ENCODE data around the gene TRAK2. TPM values are rescaled to one million over a fixed set of nuclear protein-coding genes. Genes with fewer than 3 reads are reported as not detected.
"Not testable (repeated sequence)": the region's sequence is repeated elsewhere in the genome, so short reads cannot be mapped to it uniquely, and the experiment has no call there.

TRAK2 gene
- total RNA-seq, 1 donor from 2014 or later = 44.0 TPM

- no peak for DNase-seq
Observed at GRCh38 chr2:201448701-201449100, 2.6 kb downstream of the TRAK2 start.

DNA sequence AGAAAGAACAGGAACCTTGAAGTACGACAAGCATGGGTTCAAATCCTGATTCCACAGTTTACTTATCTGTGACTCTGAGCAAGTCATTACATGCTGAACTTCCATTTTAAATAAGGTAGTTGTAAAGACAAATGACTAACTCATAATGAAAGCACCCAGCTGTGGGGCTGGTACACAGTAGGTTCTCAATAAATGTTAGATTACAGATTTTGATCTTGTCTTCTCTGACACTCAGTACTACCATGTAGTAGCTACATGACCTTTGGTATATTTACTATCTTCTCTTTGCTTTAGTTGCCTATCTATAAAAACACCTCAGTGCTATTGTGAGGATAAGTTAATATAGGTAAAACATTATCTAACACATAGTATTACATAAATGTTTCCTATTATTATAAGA lies 3.2 kb downstream of the TRAK2 start:
- no peak for DNase-seq

DNA sequence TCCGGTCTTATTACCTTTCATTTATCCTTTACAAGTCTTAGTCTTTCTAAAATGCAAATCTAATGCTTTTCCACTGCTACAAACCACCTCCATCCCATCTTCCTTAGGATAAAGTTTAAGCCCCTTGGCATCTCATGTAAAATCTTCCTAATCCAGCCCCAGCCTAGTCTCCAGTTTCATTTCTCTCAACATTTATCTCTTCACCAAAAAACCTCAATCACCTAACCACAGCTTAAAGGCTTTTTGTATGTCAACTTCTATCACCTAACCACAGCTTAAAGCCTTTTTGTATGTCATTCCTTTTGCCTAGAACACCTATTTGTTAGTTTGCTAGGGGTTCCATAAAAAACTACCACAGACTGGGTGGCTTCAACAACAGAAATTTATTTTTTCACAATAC lies 4.2 kb downstream of the TRAK2 start:
- DNase-seq = no peak

DNA sequence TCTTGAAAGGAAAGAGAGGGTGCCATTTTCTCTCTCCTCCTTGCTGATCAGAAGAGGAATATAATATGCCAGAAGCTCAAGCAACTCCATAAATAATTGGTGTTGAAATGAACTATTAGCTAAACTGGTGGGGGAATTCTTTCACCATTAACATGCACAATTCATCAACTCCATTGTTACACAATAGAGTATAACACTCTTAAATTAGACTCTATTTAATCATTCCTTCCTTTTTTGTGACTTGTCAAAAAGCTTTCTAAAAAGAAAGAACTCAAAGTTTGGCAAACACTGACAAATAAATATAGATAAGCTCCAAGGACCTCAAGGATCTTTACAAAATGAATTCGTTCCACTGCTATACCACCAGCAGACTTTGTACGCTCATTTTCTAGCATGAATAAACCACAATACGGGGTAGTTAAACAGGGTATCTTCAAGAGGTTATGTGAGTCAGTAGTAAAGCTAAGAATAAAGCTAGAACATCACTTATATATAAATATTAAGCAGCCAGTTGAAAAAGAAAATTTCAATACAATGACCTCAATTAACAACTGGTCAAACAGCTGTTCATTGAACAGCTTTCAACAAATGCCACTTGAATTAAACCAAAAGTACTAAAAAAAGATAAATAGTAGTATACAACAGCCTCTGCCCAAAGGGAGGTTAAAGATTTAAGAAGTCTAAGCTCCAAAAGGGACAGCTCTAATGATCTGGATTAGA lies 6.4 kb downstream of the TRAK2 start:
- DNase-seq = no peak

GRCh38 chr2:201441409-201441808 lies 9.8 kb downstream of the TRAK2 start:
- DNase-seq = no peak

GRCh38 chr2:201440182-201440581 lies 11.1 kb downstream of the TRAK2 start:
- DNase-seq = peak; percentile 69

GRCh38 chr2:201439336-201439922 lies 11.8 kb downstream of the TRAK2 start:
- DNase-seq = not testable (repeated sequence)

DNA sequence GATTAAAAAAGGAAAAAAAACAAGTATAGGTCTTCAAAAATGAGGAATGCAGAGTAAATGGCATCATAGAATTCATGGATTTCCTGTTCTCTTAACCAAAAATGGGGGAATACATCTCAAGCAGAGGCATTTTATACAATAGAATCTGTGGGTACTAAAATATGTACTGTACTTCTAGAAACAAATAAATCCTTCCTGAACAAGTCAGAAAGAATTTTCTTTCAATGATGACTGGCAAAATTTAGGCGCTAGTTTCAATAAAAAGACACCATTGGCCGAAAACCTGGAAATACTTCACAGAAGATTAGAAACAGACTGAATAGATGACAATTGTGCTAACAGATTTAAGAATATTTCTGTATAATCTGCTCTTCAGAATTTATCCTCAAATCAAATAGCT lies 15.1 kb downstream of the TRAK2 start:
- no peak for DNase-seq

- DNase-seq = no peak
Observed at GRCh38 chr2:201433394-201433995, 17.8 kb downstream of the TRAK2 start.

GRCh38 chr2:201432621-201433393 lies 18.5 kb downstream of the TRAK2 start:
- peak; percentile 41 for DNase-seq

- peak; percentile 22 for DNase-seq
Observed at GRCh38 chr2:201432038-201432620, 19.1 kb downstream of the TRAK2 start.

DNA sequence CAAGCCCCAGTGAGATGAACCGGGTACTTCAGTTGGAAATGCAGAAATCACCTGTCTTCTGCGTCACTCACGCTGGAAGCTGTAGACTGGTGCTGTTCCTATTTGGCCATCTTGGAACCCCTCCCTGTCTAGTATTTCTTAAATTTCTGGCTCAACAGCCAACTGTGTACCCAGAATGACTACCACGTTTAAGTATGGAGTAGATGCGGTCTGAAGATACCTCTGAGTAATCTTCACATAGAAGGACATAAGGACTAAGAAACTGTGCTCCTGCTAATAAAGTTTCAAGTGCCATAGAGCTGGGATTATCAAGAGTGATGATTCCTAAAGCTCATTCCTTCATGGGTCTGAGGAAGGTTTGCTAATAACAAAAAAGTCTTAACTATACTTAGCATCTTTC lies 20.4 kb downstream of the TRAK2 start:
- DNase-seq = no peak

GRCh38 chr2:201430322-201430721 lies 20.9 kb downstream of the TRAK2 start:
- DNase-seq = not testable (repeated sequence)

DNA sequence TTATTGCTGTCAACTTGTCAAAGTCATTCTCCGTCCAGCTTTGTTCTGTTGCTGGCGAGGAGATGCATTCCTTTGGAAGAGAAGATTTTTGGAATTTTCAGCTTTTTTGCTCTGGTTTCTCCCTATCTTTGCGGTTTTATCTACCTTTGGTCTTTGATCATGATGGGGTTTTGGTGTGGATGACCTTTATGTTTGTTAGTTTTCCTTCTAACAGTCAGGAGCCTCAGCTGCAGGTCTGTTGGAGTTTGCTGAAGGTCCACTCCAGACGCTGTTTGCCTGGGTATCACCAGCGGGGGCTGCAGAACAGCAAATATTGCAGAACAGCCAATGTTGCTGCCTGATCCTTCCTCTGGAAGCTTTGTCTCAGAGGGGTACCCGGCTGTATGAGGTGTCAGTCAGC lies 21.4 kb downstream of the TRAK2 start:
- not testable (repeated sequence) for DNase-seq

DNA sequence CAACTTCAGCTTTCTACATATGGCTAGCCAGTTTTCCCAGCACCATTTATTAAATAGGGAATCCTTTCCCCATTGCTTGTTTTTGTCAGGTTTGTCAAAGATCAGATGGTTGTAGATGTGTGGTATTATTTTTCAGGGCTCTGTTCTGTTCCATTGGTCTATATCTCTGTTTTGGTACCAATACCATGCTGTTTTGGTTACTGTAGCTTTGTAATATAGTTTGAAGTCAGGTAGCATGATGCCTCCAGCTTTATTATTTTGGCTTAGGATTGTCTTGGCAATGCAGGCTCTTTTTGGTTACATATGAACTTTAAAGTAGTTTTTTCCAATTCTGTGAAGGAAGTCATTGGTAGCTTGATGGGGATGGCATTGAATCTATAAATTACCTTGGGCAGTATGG lies 22.9 kb downstream of the TRAK2 start:
- DNase-seq = not testable (repeated sequence)

- DNase-seq = no peak
Observed at GRCh38 chr2:201425952-201426351, 25.3 kb downstream of the TRAK2 start.

DNA sequence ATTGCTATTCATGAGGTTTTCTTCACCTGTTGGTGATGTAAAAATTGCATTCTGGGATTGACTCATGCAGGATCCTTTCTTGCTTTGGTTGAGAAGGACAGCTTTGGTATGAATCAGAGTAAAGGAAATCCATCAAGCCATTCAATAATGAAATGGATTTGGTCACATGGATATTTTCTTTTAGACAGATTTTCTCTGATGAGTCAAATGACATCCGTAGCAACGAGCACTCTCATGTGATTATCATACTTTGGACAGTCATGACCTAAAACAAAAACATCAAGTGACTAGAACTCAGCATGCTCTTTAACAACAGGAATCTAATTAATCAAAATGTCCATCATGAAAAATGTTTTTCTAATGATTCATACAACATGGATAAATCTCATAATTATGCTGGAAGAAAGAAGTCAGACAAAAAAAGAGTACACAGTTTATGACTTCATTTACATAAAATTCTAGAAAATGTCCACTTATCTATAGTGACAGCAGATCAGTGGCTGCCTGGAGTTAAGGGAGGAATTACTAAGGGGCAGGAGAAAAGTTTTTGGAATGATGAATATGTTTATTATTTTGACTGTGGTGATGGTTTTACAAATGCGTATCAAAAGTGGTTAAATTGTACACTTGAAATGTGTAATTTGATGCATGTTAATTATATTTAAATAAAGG lies 30.7 kb downstream of the TRAK2 start:
- no peak for DNase-seq

- DNase-seq = no peak
Observed at GRCh38 chr2:201419986-201420385, 31.3 kb downstream of the TRAK2 start.

- no peak for DNase-seq
Observed at GRCh38 chr2:201419057-201419635, 32.1 kb downstream of the TRAK2 start.

- no peak for DNase-seq
Observed at GRCh38 chr2:201415149-201415548, 36.1 kb downstream of the TRAK2 start.

All from tongue (tissue), 2 donors.